GM12878 (cell line): ENCODE data around the gene CENPH. TPM values are rescaled to one million over a fixed set of nuclear protein-coding genes. Genes with fewer than 3 reads are reported as not detected.

Source experiments
- ATAC-seq: fragments of 200-7000 bp; cut with Tn5 transposase; 3 replicates; pipeline ENCODE4 v1.9.1; 2020; ENCODE audit warnings: mild to moderate bottlenecking, moderate library complexity
- BruUV-seq: library from RNA; stranded (reverse); fragments of 400-500 nt; replicated peaks from 2 replicates; lab custom pipeline; 2021; lab: Mats Ljungman, UMichigan
- CTCF ChIA-PET: fragments of 300-600 bp; sonication (Branson Sonifier 250); formaldehyde crosslinking; extraction: SDS; loops from one replicate; lab custom pipeline; 2021; ENCODE audit warnings: inconsistent platforms; lab: Yijun Ruan, JAX
- POLR2A ChIA-PET: fragments of 350-600 bp; formaldehyde crosslinking; extraction: SDS; loops from one replicate; lab custom pipeline; 2021; ENCODE audit warnings: inconsistent platforms; lab: Charles Lee
- RAD21 ChIA-PET: fragments of 300-600 bp; sonication (Branson Sonifier 250); formaldehyde crosslinking; loops from one replicate; lab custom pipeline; 2023; ENCODE audit warnings: antibody characterized with exemption; ENCODE audit not compliant: unreplicated experiment; lab: Charles Lee
- SMC1A ChIA-PET: fragments of 300-600 bp; sonication (Branson Sonifier 250); formaldehyde crosslinking; loops from one replicate; lab custom pipeline; 2023; ENCODE audit not compliant: unreplicated experiment, uncharacterized antibody; lab: Charles Lee
- DNase-seq: peaks from one replicate; pipeline ENCODE4 v3.0.0-alpha.2; 2011; ENCODE audit warnings: low read depth, low spot score
- FAIRE-seq: peaks from 3 replicates; lab custom pipeline; 2011; peaks lifted over from hg19 to GRCh38; lab: Jason Lieb, UNC
- H2AFZ ChIP-seq: 2 replicates; pipeline ENCODE4 v1.6.0; 2011; ENCODE audit warnings: low read depth, low read length, control low read depth; ENCODE audit not compliant: control insufficient read depth
- H3K27ac ChIP-seq: 2 replicates; pipeline ENCODE4 v1.5.1; 2011; ENCODE audit warnings: control low read depth; ENCODE audit not compliant: control insufficient read depth, insufficient read depth
- H3K27me3 ChIP-seq, 2 experiments: replicated peaks in 1 of 2; 2 replicates each; pipeline versions ENCODE4 v1.6.0 to v1.6.1; 2011; ENCODE audit warnings: low read length in 1 of 2; ENCODE audit not compliant: control insufficient read depth in 2 of 2, insufficient read depth in 2 of 2
- H3K36me3 ChIP-seq, 2 experiments: 2 replicates each; pipeline ENCODE4 v1.5.1; 2011; ENCODE audit warnings: low read length in 1 of 2; ENCODE audit not compliant: control insufficient read depth in 2 of 2, insufficient read depth in 2 of 2
- H3K4me1 ChIP-seq: 2 replicates; pipeline ENCODE4 v1.6.1; 2011; ENCODE audit warnings: mild to moderate bottlenecking, low read length, moderate library complexity, mixed read lengths; ENCODE audit not compliant: control insufficient read depth, insufficient read depth
- H3K4me2 ChIP-seq: 2 replicates; pipeline ENCODE4 v1.6.0; 2011; ENCODE audit warnings: control low read depth; ENCODE audit not compliant: control insufficient read depth, insufficient read depth
- H3K4me3 ChIP-seq: fragments of 200-600 bp; sonication (generic); 2 replicates; pipeline ENCODE4 v1.5.1; 2016
- H3K79me2 ChIP-seq: 2 replicates; pipeline ENCODE4 v1.6.0; 2011; ENCODE audit warnings: low read length; ENCODE audit not compliant: control insufficient read depth, insufficient read depth
- H3K9ac ChIP-seq: 2 replicates; pipeline ENCODE4 v1.8.0; 2011; ENCODE audit warnings: low read length, control low read depth, mixed read lengths; ENCODE audit not compliant: control insufficient read depth, insufficient read depth
- H3K9me3 ChIP-seq: replicated peaks from 3 replicates; pipeline ENCODE4 v1.5.1; 2011; ENCODE audit warnings: mild to moderate bottlenecking, low read length; ENCODE audit not compliant: control insufficient read depth, insufficient read depth
- H4K20me1 ChIP-seq: 2 replicates; pipeline ENCODE4 v1.6.0; 2011; ENCODE audit not compliant: control insufficient read depth, insufficient read depth
- IRF4 ChIP-seq: IDR thresholded peaks from 2 replicates; pipeline ENCODE4 v1.6.1; 2011; ENCODE audit warnings: low read depth, low read length
- NFYB ChIP-seq: IDR thresholded peaks from 2 replicates; pipeline ENCODE4 v1.6.1; 2011; ENCODE audit warnings: low read depth, mild to moderate bottlenecking, low read length, improper control_type of control experiment, moderate library complexity; ENCODE audit not compliant: insufficient read depth
- POLR2A ChIP-seq: IDR thresholded peaks from 2 replicates; pipeline ENCODE4 v1.6.1; 2011; ENCODE audit warnings: low read depth, mild to moderate bottlenecking, low read length
- SMARCA5 ChIP-seq: fragments of 450-650 bp; IDR thresholded peaks from 2 replicates; pipeline ENCODE4 v1.6.1; 2017; ENCODE audit warnings: mild to moderate bottlenecking
- YBX1 ChIP-seq: fragments of 450-650 bp; IDR thresholded peaks from 2 replicates; pipeline ENCODE4 v1.6.1; 2016; ENCODE audit warnings: antibody characterized with exemption
- WGBS: methylation state at CpG from one replicate; pipeline ENCODE4 v1.1.6; 2016; ENCODE audit warnings: low lambda C conversion rate; ENCODE audit not compliant: insufficient replicate concordance, insufficient coverage; ENCODE audit errors: missing lambda C conversion rate; 5-methylcytosine and 5-hydroxymethylcytosine counted together
- in situ Hi-C: fragments of 300-500 bp; cut with MboI; formaldehyde crosslinking; loops from 9 replicates; pipeline ENCODE4 v1.14.3; 2018; ENCODE audit warnings: mixed read lengths
- intact Hi-C: fragments of 100-400 bp; cut with micrococcal nuclease; formaldehyde crosslinking; loops from one replicate; pipeline ENCODE4 v1.14.2; 2022; ENCODE audit not compliant: unreplicated experiment
- polyA plus RNA-seq, 11 experiments: library from polyadenylated mRNA; depleted of rRNA in 4 of 11; unstranded in 6 of 11; stranded (reverse) in 5 of 11; fragments of >200 nt; fragmentation: Nextera tagmentation in 4 of 11; fragmentation: Illumina TruSeq in 1 of 11; extraction: Ambion mirVana in 4 of 11; extraction: Trizol in 1 of 11; gene quantifications; 1 replicate in 1 of 11; 2 replicates in 10 of 11; pipeline versions ENCODE4 v1.2.1 to v1.2.3, GENCODE V29; 2011 to 2016; ENCODE audit warnings: inconsistent platforms in 2 of 11, missing spikeins in 2 of 11, low read depth in 1 of 11
- total RNA-seq, 4 experiments: library from RNA; depleted of rRNA in 3 of 4; stranded (reverse); fragments of >200 nt in 3 of 4; fragmentation: Illumina TruSeq in 1 of 4; extraction: Trizol in 1 of 4; gene quantifications; 2 replicates each; pipeline versions ENCODE4 v1.2.1 to v1.2.3, GENCODE V29; 2013 to 2021
- TF ChIP-seq, protein P1 (sequence below): fragments of 150-350 bp; IDR thresholded peaks from 2 replicates; pipeline ENCODE4 v1.6.1; 2016; ENCODE audit warnings: low read depth, low read length
- TF ChIP-seq, protein P2 (sequence below): fragments of 450-650 bp; IDR thresholded peaks from 2 replicates; pipeline ENCODE4 v1.6.1; 2017; ENCODE audit warnings: antibody characterized with exemption, mild to moderate bottlenecking, moderate library complexity
- TF ChIP-seq, protein P3 (sequence below): fragments of 450-650 bp; conservative IDR thresholded peaks from 2 replicates; pipeline ENCODE4 v1.6.1; 2017; ENCODE audit warnings: mild to moderate bottlenecking, moderate library complexity

Gene CENPH
- total and polyA plus RNA-seq, 10 of the 15 experiments (the other 5 are each of a cell fraction or from before 2014, with no cell fraction given): 7.3 to 65.6 (median 45.9) TPM

DNA sequence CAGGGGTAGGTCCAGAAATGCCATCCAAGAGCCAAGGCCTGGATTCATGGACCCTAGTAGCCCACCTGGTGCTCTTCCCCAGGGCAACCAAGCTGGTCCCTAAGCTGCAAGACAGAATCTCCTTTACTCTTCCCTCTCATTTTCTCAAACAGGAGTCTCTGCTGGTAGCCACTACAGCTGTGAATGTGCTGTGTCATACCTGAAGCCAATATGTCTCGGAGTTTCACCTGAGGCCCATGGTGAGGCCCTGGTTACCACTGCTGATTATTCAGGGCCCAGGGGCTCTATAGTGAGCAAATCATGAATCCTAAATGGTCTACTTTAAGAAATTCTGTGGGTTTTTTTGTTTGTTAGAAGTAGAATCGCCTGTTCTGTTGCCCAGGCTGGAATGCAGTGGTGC is 61.2 kb downstream of the CENPH start:
- 100% methylated on average over 2 of the region's 2 CpGs for WGBS
- Histone ChIP-seq H2AFZ (no peak overlapping the region), H3K27me3 (no peaks in the 10 kb centered on the region), H3K79me2 (peaks cover 14% of the 10 kb centered on the region), H3K9me3 (no peaks in the 10 kb centered on the region; the same call in 2 of the 3 replicates), H3K36me3 (peaks cover 0 to 3% of the 10 kb centered on the region in 2 experiments; a peak in 1 of 4 replicates), H3K27ac (no peak overlapping the region), H3K4me1 (no peaks in the 10 kb centered on the region), H3K4me2 (no peak overlapping the region), H3K4me3 (no peak overlapping the region), H4K20me1 (no peaks in the 10 kb centered on the region), H3K9ac (no peak overlapping the region)
- ATAC-seq: no peak
- FAIRE-seq: no peak
- no peak for TF ChIP-seq SMARCA5
- TF ChIP-seq IRF4: no peak
- TF ChIP-seq, protein P1, sequence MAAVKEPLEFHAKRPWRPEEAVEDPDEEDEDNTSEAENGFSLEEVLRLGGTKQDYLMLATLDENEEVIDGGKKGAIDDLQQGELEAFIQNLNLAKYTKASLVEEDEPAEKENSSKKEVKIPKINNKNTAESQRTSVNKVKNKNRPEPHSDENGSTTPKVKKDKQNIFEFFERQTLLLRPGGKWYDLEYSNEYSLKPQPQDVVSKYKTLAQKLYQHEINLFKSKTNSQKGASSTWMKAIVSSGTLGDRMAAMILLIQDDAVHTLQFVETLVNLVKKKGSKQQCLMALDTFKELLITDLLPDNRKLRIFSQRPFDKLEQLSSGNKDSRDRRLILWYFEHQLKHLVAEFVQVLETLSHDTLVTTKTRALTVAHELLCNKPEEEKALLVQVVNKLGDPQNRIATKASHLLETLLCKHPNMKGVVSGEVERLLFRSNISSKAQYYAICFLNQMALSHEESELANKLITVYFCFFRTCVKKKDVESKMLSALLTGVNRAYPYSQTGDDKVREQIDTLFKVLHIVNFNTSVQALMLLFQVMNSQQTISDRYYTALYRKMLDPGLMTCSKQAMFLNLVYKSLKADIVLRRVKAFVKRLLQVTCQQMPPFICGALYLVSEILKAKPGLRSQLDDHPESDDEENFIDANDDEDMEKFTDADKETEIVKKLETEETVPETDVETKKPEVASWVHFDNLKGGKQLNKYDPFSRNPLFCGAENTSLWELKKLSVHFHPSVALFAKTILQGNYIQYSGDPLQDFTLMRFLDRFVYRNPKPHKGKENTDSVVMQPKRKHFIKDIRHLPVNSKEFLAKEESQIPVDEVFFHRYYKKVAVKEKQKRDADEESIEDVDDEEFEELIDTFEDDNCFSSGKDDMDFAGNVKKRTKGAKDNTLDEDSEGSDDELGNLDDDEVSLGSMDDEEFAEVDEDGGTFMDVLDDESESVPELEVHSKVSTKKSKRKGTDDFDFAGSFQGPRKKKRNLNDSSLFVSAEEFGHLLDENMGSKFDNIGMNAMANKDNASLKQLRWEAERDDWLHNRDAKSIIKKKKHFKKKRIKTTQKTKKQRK: no peak
- TF ChIP-seq, protein P2, sequence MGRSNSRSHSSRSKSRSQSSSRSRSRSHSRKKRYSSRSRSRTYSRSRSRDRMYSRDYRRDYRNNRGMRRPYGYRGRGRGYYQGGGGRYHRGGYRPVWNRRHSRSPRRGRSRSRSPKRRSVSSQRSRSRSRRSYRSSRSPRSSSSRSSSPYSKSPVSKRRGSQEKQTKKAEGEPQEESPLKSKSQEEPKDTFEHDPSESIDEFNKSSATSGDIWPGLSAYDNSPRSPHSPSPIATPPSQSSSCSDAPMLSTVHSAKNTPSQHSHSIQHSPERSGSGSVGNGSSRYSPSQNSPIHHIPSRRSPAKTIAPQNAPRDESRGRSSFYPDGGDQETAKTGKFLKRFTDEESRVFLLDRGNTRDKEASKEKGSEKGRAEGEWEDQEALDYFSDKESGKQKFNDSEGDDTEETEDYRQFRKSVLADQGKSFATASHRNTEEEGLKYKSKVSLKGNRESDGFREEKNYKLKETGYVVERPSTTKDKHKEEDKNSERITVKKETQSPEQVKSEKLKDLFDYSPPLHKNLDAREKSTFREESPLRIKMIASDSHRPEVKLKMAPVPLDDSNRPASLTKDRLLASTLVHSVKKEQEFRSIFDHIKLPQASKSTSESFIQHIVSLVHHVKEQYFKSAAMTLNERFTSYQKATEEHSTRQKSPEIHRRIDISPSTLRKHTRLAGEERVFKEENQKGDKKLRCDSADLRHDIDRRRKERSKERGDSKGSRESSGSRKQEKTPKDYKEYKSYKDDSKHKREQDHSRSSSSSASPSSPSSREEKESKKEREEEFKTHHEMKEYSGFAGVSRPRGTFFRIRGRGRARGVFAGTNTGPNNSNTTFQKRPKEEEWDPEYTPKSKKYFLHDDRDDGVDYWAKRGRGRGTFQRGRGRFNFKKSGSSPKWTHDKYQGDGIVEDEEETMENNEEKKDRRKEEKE: no peak
- TF ChIP-seq POLR2A: no peak
- no peak for TF ChIP-seq NFYB
- TF ChIP-seq YBX1: no peak
- TF ChIP-seq, protein P3, sequence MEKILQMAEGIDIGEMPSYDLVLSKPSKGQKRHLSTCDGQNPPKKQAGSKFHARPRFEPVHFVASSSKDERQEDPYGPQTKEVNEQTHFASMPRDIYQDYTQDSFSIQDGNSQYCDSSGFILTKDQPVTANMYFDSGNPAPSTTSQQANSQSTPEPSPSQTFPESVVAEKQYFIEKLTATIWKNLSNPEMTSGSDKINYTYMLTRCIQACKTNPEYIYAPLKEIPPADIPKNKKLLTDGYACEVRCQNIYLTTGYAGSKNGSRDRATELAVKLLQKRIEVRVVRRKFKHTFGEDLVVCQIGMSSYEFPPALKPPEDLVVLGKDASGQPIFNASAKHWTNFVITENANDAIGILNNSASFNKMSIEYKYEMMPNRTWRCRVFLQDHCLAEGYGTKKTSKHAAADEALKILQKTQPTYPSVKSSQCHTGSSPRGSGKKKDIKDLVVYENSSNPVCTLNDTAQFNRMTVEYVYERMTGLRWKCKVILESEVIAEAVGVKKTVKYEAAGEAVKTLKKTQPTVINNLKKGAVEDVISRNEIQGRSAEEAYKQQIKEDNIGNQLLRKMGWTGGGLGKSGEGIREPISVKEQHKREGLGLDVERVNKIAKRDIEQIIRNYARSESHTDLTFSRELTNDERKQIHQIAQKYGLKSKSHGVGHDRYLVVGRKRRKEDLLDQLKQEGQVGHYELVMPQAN: no peak
- in situ Hi-C loops: no loop called here
- POLR2A ChIA-PET: interaction anchor here (0.7 kb wide), 1 partner anchor 16 kb away, joined by 4 read pairs; the partner anchor contains the start of gene CDK7
- CTCF ChIA-PET: no interaction called here
- SMC1A ChIA-PET: interaction anchor here (0.6 to 0.8 kb wide), 3 partner anchors 9 to 132 kb away, joined by 3 to 4 read pairs (median 3); no protein-coding TSS in a partner anchor
- RAD21 ChIA-PET: no interaction called here
- DNase-seq: no peak
- BruUV-seq: no TSS peak
- intact Hi-C loops: no loop called here
